ENCODE measurements around the gene KRT80.

The KRT80 gene

GRCh38 chr12:52210186-52210924, 18.5 kb upstream of the KRT80 start:
- no peak for DNase-seq

GRCh38 chr12:52209321-52209720, 17.5 kb upstream of the KRT80 start:
- no peak for DNase-seq

GRCh38 chr12:52208424-52209165, 16.8 kb upstream of the KRT80 start:
- DNase-seq: no peak

- no peak for DNase-seq
Measured at GRCh38 chr12:52207895-52208294, 16.1 kb upstream of the KRT80 start.

- DNase-seq: no peak
Measured at GRCh38 chr12:52207106-52207505, 15.3 kb upstream of the KRT80 start.

- DNase-seq: no peak
Measured at GRCh38 chr12:52206304-52207040, 14.7 kb upstream of the KRT80 start.

- DNase-seq: no peak
Measured at GRCh38 chr12:52205612-52206303, 13.9 kb upstream of the KRT80 start.

GRCh38 chr12:52204931-52205505, 13.2 kb upstream of the KRT80 start:
- DNase-seq: no peak

- DNase-seq: no peak
Measured at GRCh38 chr12:52204095-52204930, 12.5 kb upstream of the KRT80 start.

GRCh38 chr12:52203079-52203921, 11.5 kb upstream of the KRT80 start:
- DNase-seq: no peak

GRCh38 chr12:52202361-52203078, 10.7 kb upstream of the KRT80 start:
- no peak for DNase-seq

- DNase-seq: no peak
Measured at GRCh38 chr12:52201451-52201839, 9.6 kb upstream of the KRT80 start.

- DNase-seq: no peak
Measured at GRCh38 chr12:52200781-52201450, 9.1 kb upstream of the KRT80 start.

- no peak for DNase-seq
Measured at GRCh38 chr12:52200086-52200780, 8.4 kb upstream of the KRT80 start.

- no peak for DNase-seq
Measured at GRCh38 chr12:52199294-52199919, 7.6 kb upstream of the KRT80 start.

- DNase-seq: no peak
Measured at GRCh38 chr12:52198454-52199215, 6.8 kb upstream of the KRT80 start.

- DNase-seq: no peak
Measured at GRCh38 chr12:52197371-52198231, 5.8 kb upstream of the KRT80 start.

Data from activated CD4-positive, alpha-beta T cell treated with anti-CD3 and anti-CD28 coated beads, Interleukin-2, amount 50 U/mL, for 4 hours (primary cell).